Measurements from ENCODE around the gene LMBRD2.

GRCh38 chr5:36125868-36126267, 25.8 kb downstream of the LMBRD2 start:
- TF ChIP-seq EZH2 (IDR thresholded peaks at IDR 0.05; ENCODE audit: borderline replicate concordance, low read depth, low read length, severe bottlenecking) (no peak), CTCF (IDR thresholded peaks at IDR 0.05; ENCODE audit: extremely low read depth in 1 of 2, insufficient read depth in 1 of 2, low read depth in 1 of 2, low read length in 2 of 2) (no peak), MAX (IDR thresholded peaks at IDR 0.05; ENCODE audit: insufficient read depth, insufficient read length) (no peak), POLR2A (IDR thresholded peaks at IDR 0.05; ENCODE audit: low read depth, low read length) (no peak)

All from endothelial cell of umbilical vein (primary cell).